B cell (primary cell): ENCODE data around the gene POGK.

Experiments
- CTCF ChIP-seq: fragments of 200-600 bp; IDR thresholded peaks from one replicate; pipeline ENCODE4 v1.8.0; 2022; ENCODE audit warnings: antibody characterized with exemption, mild to moderate bottlenecking
- EZH2 ChIP-seq: IDR thresholded peaks from 2 replicates; pipeline ENCODE4 v1.6.1; 2012; ENCODE audit warnings: borderline replicate concordance, low read depth, mild to moderate bottlenecking, moderate library complexity, low read length; ENCODE audit not compliant: insufficient read depth, poor library complexity, severe bottlenecking

DNA sequence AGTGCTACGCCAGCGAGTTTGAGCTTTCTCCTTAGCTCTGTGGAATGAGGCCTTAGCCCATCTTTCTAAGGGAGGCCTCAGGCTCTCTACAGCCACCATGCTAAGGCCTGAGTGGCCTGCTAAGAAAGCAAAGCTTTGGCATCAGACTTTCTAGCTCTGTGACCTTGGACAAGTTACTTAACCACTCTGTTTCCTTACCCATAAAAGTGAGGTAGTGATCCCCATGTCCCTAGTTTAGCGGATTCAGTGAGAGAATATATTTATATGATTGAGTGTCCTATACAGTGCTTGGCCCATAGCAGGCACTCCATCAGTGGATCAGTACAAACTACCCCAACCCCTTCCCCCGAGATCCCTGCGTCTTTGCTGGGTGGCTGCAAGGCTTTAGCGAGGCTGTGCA is 4.0 kb downstream of the POGK start:
- TF ChIP-seq CTCF (no peak), EZH2 (no peak)
